ENCODE data around the gene MANEAL.
A peak's percentile ranks its signal among the peaks of the same experiment; 100 is the strongest.

Gene MANEAL

GRCh38 chr1:37792943-37793686 is 532 bp upstream of the MANEAL start:
- H3K27ac ChIP-seq, result peak overlapping the region; percentile 83
- TF ChIP-seq, protein P1, sequence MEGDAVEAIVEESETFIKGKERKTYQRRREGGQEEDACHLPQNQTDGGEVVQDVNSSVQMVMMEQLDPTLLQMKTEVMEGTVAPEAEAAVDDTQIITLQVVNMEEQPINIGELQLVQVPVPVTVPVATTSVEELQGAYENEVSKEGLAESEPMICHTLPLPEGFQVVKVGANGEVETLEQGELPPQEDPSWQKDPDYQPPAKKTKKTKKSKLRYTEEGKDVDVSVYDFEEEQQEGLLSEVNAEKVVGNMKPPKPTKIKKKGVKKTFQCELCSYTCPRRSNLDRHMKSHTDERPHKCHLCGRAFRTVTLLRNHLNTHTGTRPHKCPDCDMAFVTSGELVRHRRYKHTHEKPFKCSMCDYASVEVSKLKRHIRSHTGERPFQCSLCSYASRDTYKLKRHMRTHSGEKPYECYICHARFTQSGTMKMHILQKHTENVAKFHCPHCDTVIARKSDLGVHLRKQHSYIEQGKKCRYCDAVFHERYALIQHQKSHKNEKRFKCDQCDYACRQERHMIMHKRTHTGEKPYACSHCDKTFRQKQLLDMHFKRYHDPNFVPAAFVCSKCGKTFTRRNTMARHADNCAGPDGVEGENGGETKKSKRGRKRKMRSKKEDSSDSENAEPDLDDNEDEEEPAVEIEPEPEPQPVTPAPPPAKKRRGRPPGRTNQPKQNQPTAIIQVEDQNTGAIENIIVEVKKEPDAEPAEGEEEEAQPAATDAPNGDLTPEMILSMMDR (IDR thresholded peaks at IDR 0.05), result no peak
- TF ChIP-seq ZFX (IDR thresholded peaks at IDR 0.05; ENCODE audit: borderline replicate concordance), result no peak

DNA sequence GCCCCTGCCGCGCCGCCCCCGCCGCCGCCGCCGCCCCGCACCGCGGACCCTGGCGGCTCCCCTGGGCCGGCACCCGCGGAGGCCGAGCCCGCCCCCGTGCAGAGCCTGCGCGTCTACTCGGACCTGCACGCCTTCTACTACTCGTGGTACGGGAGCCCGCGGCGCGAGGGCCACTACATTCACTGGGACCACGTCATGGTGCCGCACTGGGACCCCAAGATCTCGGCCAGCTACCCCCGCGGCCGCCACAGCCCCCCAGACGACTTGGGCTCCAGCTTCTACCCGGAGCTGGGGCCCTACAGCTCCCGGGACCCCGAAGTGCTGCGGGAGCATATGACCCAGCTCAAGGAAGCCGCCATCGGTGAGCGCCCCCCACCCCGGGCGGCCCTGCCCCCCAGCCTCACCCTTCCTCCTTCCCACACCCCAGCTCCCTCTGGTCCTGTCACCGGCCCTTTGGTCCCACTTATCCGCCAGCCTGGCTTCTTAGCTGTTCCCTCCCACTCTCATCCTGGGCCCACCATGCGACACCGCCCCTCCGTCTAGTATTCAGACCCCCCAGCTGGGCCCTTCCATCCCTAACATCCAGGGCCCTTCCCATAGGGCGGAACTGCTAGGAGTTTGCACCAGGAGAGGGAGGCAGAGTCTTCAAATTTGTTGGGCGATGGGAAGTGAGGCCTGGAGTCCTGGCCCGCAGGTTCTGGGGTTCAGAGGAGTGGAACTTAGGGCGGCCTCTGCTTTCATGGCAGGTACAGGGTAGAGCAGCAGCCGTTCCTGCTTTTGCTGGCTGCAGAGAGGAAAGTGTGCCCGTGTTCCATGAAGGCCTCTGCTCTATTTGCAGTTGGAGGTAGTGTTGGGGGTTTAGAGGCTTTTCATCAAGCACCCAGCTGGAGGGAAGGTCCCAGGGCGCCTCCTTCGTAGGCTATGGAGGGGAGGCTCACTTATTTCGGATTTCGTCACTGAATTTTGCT is 1.0 kb downstream of the MANEAL start:
- TF ChIP-seq, protein P1 (IDR thresholded peaks at IDR 0.05), result no peak
- TF ChIP-seq ZFX (IDR thresholded peaks at IDR 0.05; ENCODE audit: borderline replicate concordance), result no peak
- peak overlapping the region; percentile 83 for H3K27ac ChIP-seq

GRCh38 chr1:37795340-37796125 is 1.9 kb downstream of the MANEAL start:
- no peak for TF ChIP-seq ZFX (IDR thresholded peaks at IDR 0.05; ENCODE audit: borderline replicate concordance)
- TF ChIP-seq, protein P1 (IDR thresholded peaks at IDR 0.05), result no peak
- peak overlapping the region; percentile 83 for H3K27ac ChIP-seq

DNA sequence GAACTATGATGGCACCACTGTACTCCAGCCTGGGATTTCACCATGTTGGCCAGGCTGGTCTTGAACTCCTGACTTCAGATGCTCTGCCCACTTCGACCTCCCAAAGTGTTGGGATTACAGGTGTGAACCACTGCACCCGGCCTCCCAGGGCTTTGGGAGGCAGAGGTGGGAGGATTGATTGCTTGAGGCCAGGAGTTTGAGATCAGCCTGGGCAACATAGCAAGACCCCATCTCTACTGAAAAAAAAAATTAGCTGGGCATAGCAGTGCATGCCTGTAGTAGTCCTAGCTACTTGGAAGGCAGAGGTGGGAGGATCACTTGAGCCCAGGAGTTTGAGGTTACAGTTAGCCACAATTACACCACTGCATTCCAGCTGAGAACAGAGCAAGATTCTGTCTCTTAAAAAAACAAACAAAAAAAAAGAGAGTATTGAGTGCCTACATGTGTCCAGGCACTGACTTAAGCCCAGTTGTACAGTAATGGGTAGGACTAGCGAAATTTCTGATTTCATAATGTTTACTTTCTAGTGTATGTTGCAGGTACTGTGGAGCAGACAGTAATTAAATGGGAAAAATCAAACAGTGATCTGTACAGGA is 4.2 kb downstream of the MANEAL start:
- TF ChIP-seq, protein P1 (IDR thresholded peaks at IDR 0.05), result no peak
- TF ChIP-seq ZFX (IDR thresholded peaks at IDR 0.05; ENCODE audit: borderline replicate concordance), result no peak
- no peak overlapping the region for H3K27ac ChIP-seq

DNA sequence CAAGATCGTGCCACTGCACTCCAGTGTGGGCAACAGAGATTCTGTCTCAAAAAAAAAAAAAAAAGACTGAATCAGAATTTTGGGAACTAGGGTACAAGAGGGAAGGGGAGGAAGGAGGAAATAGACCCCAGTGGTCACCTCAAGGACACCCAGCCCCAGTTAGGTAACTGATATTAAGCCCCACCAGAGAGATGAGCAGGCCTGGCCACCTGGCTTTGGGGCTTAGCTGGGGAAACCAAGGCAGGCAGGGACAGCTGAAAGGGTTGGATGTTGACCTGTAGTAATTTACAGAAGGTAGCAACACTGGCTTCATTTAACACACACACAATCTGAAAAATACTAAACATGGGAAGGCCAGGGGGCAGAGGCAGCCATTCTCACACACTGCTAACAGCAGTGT is 8.8 kb downstream of the MANEAL start:
- H3K27ac ChIP-seq, result peak overlapping the region; percentile 40
- TF ChIP-seq ZFX (IDR thresholded peaks at IDR 0.05; ENCODE audit: borderline replicate concordance), result no peak
- TF ChIP-seq, protein P1 (IDR thresholded peaks at IDR 0.05), result no peak

GRCh38 chr1:37807220-37807554 is 13.5 kb downstream of the MANEAL start:
- H3K27ac ChIP-seq, result peak overlapping the region; percentile 96
- TF ChIP-seq, protein P1 (IDR thresholded peaks at IDR 0.05), result no peak
- no peak for TF ChIP-seq ZFX (IDR thresholded peaks at IDR 0.05; ENCODE audit: borderline replicate concordance)

Measured in 22Rv1 (cell line).